Neural cell (in vitro differentiated cells): ENCODE results near the gene ARHGDIG. TPM values are rescaled to one million over a fixed set of nuclear protein-coding genes. Genes with fewer than 3 reads are reported as not detected.

Experiments
- H2AFZ ChIP-seq: fragments of 200-600, 300-800 bp; sonication (generic), shearing (Covaris generic); 2 replicates; pipeline ENCODE4 v1.6.0; 2014; ENCODE audit warnings: low read depth, mild to moderate bottlenecking, antibody characterized with exemption, low read length, moderate library complexity
- H3F3A ChIP-seq: fragments of 200-600 bp; shearing (Covaris generic); 2 replicates; pipeline ENCODE4 v1.6.1; 2016; ENCODE audit warnings: mild to moderate bottlenecking, moderate library complexity, mixed read lengths, antibody characterized with exemption, low read length; ENCODE audit not compliant: insufficient read depth, poor library complexity, severe bottlenecking
- H3K27ac ChIP-seq: fragments of 200-600, 300-800 bp; sonication (generic), shearing (Covaris generic); 2 replicates; pipeline ENCODE4 v1.5.1; 2014; ENCODE audit warnings: mild to moderate bottlenecking, low read length, moderate library complexity
- H3K27me3 ChIP-seq: fragments of 300-800, 200-600 bp; sonication (generic), shearing (Covaris generic); 2 replicates; pipeline ENCODE4 v1.6.0; 2014; ENCODE audit warnings: mild to moderate bottlenecking, low read depth, low read length, moderate library complexity; ENCODE audit not compliant: insufficient read depth
- H3K36me3 ChIP-seq: fragments of 300-800, 200-600 bp; sonication (generic), shearing (Covaris generic); 2 replicates; pipeline ENCODE4 v1.5.1; 2014; ENCODE audit warnings: mild to moderate bottlenecking, antibody characterized with exemption, low read length, moderate library complexity; ENCODE audit not compliant: insufficient read depth
- H3K4me2 ChIP-seq: fragments of 300-800, 200-600 bp; sonication (generic), shearing (Covaris generic); 2 replicates; pipeline ENCODE4 v1.6.0; 2014; ENCODE audit warnings: mild to moderate bottlenecking, low read length
- H3K4me3 ChIP-seq: fragments of 300-800, 200-600 bp; sonication (generic), shearing (Covaris generic); 2 replicates; pipeline ENCODE4 v1.5.1; 2014; ENCODE audit warnings: mild to moderate bottlenecking, low read length, moderate library complexity
- H3K79me2 ChIP-seq: fragments of 200-600 bp; shearing (Covaris generic); replicated peaks from 2 replicates; pipeline ENCODE4 v1.6.0; 2014; ENCODE audit warnings: mild to moderate bottlenecking, low read length, moderate library complexity; ENCODE audit not compliant: insufficient read depth
- H3K9ac ChIP-seq: fragments of 300-800, 200-600 bp; sonication (generic), shearing (Covaris generic); 2 replicates; pipeline ENCODE4 v1.6.1; 2016; ENCODE audit warnings: mild to moderate bottlenecking, low read length, mixed read lengths
- H3K9me2 ChIP-seq: fragments of 200-600 bp; shearing (Covaris generic); 2 replicates; pipeline ENCODE4 v1.6.1; 2016; ENCODE audit warnings: mild to moderate bottlenecking, low read length, mixed read lengths; ENCODE audit not compliant: insufficient read depth
- H3K9me3 ChIP-seq: fragments of 200-600, 300-800 bp; sonication (generic), shearing (Covaris generic); 2 replicates; pipeline ENCODE4 v1.6.1; 2016; ENCODE audit warnings: mild to moderate bottlenecking, mixed run types, low read length, moderate library complexity, mixed read lengths
- H4K20me1 ChIP-seq: fragments of 200-600 bp; shearing (Covaris generic); 2 replicates; pipeline ENCODE4 v1.6.1; 2016; ENCODE audit warnings: mild to moderate bottlenecking, mixed run types; ENCODE audit not compliant: insufficient read depth
- CTCF ChIP-seq: fragments of 450-650 bp; IDR thresholded peaks from 2 replicates; pipeline ENCODE4 v1.5.1; 2014; ENCODE audit warnings: antibody characterized with exemption, mild to moderate bottlenecking, moderate library complexity; ENCODE audit not compliant: poor library complexity, severe bottlenecking
- EP300 ChIP-seq: fragments of 450-650 bp; conservative IDR thresholded peaks from 2 replicates; pipeline ENCODE4 v1.6.1; 2014; ENCODE audit warnings: antibody characterized with exemption, mild to moderate bottlenecking, moderate library complexity; ENCODE audit not compliant: poor library complexity, severe bottlenecking
- EZH2 ChIP-seq: fragments of 200-600, 300-800 bp; shearing (Covaris generic), sonication (generic); IDR thresholded peaks from 2 replicates; pipeline ENCODE4 v1.6.1; 2014; ENCODE audit warnings: antibody characterized with exemption, low read length, borderline replicate concordance, mild to moderate bottlenecking; ENCODE audit not compliant: insufficient read depth, poor library complexity, severe bottlenecking
- MXI1 ChIP-seq: fragments of 450-650 bp; conservative IDR thresholded peaks from 2 replicates; pipeline ENCODE4 v1.6.1; 2014; ENCODE audit warnings: antibody characterized with exemption, mild to moderate bottlenecking; ENCODE audit not compliant: poor library complexity, severe bottlenecking
- POLR2AphosphoS5 ChIP-seq: IDR thresholded peaks from 2 replicates; pipeline ENCODE4 v1.6.1; 2012
- RAD21 ChIP-seq: fragments of 450-650 bp; conservative IDR thresholded peaks from 2 replicates; pipeline ENCODE4 v1.6.1; 2014; ENCODE audit warnings: antibody characterized with exemption, mild to moderate bottlenecking, moderate library complexity
- SMC3 ChIP-seq: fragments of 450-650 bp; conservative IDR thresholded peaks from 2 replicates; pipeline ENCODE4 v1.6.1; 2014; ENCODE audit warnings: antibody characterized with exemption, mild to moderate bottlenecking, moderate library complexity; ENCODE audit not compliant: poor library complexity
- TAF1 ChIP-seq: IDR thresholded peaks from 2 replicates; pipeline ENCODE4 v1.6.1; 2012; ENCODE audit warnings: low read depth
- polyA plus RNA-seq: library from polyadenylated mRNA; depleted of rRNA; stranded (reverse); fragments of >200 nt; gene quantifications from 2 replicates; pipeline ENCODE4 v1.2.3, GENCODE V29; 2014
- TF ChIP-seq, protein P1 (sequence below): IDR thresholded peaks from 2 replicates; pipeline ENCODE4 v1.6.1; 2012; ENCODE audit warnings: borderline replicate concordance

The ARHGDIG gene
- polyA plus RNA-seq, 1 donor from 2014 or later, result 176 TPM

DNA sequence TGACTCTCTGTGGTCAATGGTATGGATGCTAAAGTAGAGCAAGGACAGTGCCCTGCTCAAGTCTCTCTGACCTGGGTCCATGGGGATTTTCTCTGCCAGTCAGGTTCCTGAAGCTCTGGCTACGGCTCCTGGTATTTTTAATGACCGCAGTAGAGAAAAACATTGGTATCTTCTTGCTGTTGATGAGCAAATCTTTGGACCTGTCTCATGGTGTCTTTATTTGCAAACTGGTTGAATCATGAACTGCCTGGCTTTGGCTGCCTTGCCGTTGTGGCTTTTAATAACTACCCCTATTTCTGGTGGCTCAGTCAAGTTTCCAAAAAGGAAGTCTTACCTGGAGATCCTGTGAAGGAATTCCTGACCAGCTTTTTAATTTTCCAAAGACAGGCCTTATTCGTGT is 37.0 kb upstream of the ARHGDIG start:
- H3K27ac ChIP-seq, result no peak overlapping the region
- TF ChIP-seq, protein P1, sequence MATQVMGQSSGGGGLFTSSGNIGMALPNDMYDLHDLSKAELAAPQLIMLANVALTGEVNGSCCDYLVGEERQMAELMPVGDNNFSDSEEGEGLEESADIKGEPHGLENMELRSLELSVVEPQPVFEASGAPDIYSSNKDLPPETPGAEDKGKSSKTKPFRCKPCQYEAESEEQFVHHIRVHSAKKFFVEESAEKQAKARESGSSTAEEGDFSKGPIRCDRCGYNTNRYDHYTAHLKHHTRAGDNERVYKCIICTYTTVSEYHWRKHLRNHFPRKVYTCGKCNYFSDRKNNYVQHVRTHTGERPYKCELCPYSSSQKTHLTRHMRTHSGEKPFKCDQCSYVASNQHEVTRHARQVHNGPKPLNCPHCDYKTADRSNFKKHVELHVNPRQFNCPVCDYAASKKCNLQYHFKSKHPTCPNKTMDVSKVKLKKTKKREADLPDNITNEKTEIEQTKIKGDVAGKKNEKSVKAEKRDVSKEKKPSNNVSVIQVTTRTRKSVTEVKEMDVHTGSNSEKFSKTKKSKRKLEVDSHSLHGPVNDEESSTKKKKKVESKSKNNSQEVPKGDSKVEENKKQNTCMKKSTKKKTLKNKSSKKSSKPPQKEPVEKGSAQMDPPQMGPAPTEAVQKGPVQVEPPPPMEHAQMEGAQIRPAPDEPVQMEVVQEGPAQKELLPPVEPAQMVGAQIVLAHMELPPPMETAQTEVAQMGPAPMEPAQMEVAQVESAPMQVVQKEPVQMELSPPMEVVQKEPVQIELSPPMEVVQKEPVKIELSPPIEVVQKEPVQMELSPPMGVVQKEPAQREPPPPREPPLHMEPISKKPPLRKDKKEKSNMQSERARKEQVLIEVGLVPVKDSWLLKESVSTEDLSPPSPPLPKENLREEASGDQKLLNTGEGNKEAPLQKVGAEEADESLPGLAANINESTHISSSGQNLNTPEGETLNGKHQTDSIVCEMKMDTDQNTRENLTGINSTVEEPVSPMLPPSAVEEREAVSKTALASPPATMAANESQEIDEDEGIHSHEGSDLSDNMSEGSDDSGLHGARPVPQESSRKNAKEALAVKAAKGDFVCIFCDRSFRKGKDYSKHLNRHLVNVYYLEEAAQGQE, result no peak
- TF ChIP-seq TAF1, result no peak
- no peak for TF ChIP-seq MXI1
- no peak for TF ChIP-seq POLR2AphosphoS5
- TF ChIP-seq CTCF, result no peak
- TF ChIP-seq SMC3, result no peak
- no peak for TF ChIP-seq RAD21
- no peak for TF ChIP-seq EP300
- TF ChIP-seq EZH2, result no peak

GRCh38 chr16:245105-245504 is 35.3 kb upstream of the ARHGDIG start:
- Histone ChIP-seq H3K4me2 (no peak overlapping the region), H2AFZ (no peak overlapping the region), H3K36me3 (no peaks in the 10 kb centered on the region), H4K20me1 (no peaks in the 10 kb centered on the region), H3K9me3 (no peaks in the 10 kb centered on the region), H3K9ac (no peak overlapping the region), H3K4me3 (no peak overlapping the region), H3K79me2 (peaks cover 13% of the 10 kb centered on the region), H3K27me3 (no peaks in the 10 kb centered on the region), H3K9me2 (no peaks in the 10 kb centered on the region), H3F3A (no peaks in the 10 kb centered on the region), H3K27ac (no peak overlapping the region)
- no peak for TF ChIP-seq EP300
- TF ChIP-seq MXI1, result no peak
- no peak for TF ChIP-seq SMC3
- no peak for TF ChIP-seq EZH2
- TF ChIP-seq TAF1, result no peak
- TF ChIP-seq, protein P1, result no peak
- no peak for TF ChIP-seq POLR2AphosphoS5
- no peak for TF ChIP-seq CTCF
- no peak for TF ChIP-seq RAD21

More for the DNA sequence above, 37.0 kb upstream of the ARHGDIG start:
- Histone ChIP-seq H3F3A (no peaks in the 10 kb centered on the region), H3K27me3 (no peaks in the 10 kb centered on the region), H3K4me3 (no peak overlapping the region), H3K4me2 (no peak overlapping the region), H4K20me1 (no peaks in the 10 kb centered on the region), H2AFZ (no peak overlapping the region), H3K9ac (no peak overlapping the region), H3K36me3 (no peaks in the 10 kb centered on the region), H3K79me2 (peaks cover 17% of the 10 kb centered on the region), H3K9me3 (no peaks in the 10 kb centered on the region), H3K9me2 (no peaks in the 10 kb centered on the region)
